Iris pigment epithelial cell (primary cell): ENCODE measurements around the gene PBRM1.

Experiments
- DNase-seq: peaks from one replicate; pipeline ENCODE4 v3.0.0-alpha.2; 2011; ENCODE audit warnings: low read depth

Gene PBRM1

DNA sequence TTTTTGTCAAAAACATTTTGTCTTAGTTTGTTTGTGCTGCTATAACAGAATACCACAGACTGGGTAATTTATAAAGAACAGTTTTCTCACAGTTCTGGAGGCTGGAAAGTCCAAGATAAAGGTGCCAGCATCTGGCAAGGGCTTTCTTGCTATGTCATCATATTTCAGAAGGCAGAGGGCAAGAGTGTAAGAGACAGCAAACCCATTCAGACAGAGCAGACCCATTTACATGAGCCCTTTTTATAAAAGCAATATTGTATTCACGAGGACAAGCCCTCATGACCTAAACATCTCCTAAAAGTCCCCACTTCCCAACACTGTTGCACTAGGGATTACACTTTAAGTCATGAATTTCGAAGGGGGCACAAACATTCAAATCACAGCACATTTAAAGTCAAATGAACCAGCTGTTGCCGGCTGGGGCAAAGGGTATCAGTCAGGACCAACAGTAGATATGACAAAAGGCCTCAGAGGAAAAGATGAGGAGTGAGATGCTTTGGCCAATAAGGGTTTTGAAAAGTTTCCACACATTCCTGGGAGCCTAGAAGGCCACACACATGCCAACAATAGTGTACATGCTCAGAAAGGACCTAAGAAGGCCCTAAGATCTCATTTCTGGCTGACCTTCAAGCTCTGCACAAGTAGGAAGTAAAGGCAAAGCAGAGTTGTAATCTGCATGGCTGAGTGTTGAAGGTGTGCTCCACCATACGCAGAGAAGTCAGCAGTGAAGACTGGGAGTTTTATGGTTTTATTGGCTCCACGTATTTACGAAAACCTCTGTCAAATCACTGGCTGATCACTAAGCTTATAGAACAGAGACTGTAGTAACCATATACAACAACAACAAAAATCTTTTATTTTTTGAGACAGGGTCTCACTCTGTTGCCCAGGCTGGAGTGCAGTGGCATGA lies 111.4 kb downstream of the PBRM1 start:
- no peak for DNase-seq

DNA sequence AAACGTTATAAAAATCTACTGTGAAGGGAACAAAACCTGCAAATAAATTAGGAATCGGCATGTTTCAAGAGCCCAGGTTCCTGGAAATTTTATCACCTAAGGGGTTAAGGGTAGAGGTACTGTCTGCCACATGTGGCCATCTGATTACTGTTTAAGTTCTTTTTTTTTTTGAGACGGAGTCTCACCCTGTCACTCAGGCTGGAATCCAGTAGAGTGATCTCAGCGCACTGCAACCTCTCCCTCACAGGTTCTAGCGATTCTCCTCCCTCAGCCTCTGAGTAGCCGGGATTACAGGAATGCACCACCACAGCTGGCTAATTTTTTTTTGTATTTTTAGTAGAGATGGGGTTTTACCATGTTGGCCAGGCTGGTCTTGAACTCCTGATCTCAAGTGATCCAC lies 113.5 kb downstream of the PBRM1 start:
- no peak for DNase-seq

DNA sequence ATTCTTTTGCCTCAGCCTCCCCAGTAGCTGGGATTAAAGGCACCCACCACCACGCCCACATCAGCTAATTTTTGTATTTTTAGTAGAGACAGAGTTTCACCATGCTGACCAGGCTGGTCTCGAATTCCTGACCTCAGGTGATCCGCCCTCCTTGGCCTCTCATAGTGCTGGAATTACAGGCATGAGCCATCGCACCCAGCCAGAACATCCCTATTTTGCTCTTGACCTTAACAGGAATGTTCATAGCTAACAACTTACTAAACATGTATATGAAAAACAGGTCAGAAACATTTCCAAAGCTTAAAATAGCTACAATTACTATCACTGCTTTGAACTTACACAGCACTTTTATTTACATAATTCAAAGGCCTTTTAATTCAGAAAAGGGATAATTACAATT lies 115.6 kb downstream of the PBRM1 start:
- peak; percentile 81 for DNase-seq

DNA sequence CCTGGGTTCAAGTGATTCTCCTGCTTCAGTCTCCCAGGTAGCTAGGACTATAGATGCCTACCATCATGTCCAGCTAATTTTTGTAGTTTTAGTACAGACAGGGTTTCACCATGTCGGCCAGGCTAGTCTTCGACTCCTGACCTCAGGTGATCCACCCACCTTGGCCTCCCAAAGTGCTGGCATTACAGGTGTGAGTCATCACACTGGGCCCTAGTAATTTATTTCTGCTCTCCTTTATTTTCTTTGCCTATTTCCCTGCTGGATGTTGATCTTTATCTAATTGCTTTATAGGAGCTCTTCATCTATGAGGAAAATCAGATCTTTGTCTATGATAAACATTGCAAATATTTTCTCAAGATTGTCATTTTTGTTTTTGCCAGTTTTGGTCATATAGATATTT lies 117.6 kb downstream of the PBRM1 start:
- no peak for DNase-seq

DNA sequence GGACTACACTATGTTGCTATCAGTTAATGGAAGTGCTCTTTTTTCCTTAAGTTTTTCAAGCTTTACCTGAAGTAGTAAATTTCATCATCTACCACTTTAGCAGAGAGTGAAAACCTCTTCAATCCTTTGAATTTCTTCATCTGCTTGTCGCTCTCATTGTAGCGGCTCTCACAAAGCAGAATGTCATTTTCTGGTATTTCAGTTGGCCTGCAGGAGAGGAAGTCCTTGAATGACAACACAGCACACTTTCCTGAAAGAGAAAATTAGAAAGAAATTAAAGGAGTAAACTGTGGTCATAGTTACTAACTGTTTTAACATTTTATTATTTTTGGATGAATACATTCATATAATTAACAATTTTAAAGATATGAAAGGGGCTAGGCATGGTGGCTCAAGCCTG lies 121.7 kb downstream of the PBRM1 start:
- DNase-seq, result no peak

- no peak for DNase-seq
These were observed 124.5 kb downstream of the PBRM1 start for GRCh38 chr3:52561028-52561747.

DNA sequence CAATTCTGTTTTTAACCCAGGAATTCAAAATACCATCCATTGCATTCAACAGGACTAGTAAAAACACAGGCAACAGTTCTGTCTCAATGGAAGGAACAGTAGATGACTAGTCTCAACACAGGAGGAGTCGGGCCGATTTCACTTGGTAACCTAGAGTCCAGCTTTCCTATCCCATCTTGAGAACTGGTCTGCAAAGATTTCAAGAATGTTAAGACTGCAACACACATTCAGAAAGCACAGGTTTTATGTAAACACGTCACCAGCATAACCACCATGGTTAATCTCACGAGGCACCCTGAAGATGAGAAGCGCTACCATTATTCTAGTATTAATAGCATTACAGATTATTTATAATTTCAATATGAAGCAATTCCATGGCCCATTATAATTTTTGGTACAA lies 127.3 kb downstream of the PBRM1 start:
- DNase-seq, result no peak

- no peak for DNase-seq
These were observed 128.4 kb downstream of the PBRM1 start for GRCh38 chr3:52557011-52557960.

- DNase-seq, result no peak
These were observed 130.7 kb downstream of the PBRM1 start for GRCh38 chr3:52555056-52555455.

- no peak for DNase-seq
These were observed 131.5 kb downstream of the PBRM1 start for GRCh38 chr3:52554026-52554755.

- DNase-seq, result peak; percentile 39
These were observed 133.6 kb downstream of the PBRM1 start for GRCh38 chr3:52552089-52552488.

DNA sequence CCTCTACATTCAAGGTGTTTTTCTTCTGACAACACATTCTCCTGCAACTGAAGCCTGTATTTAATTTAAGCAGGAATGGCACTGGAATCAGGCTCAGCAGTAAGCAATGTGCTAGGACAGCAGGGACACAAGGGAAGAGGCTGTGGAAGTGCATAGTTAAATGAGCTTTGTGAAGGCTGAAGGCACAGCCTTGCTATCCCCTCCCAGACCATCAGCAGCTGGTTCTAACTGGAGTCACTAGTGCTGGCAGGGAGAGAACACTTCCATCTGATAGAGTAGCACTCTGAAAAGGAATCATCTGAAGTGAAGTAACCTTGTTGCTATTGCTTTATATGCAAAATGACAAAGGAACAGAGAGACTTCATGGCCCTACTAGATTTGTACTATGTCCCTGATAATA lies 134.6 kb downstream of the PBRM1 start:
- no peak for DNase-seq

DNA sequence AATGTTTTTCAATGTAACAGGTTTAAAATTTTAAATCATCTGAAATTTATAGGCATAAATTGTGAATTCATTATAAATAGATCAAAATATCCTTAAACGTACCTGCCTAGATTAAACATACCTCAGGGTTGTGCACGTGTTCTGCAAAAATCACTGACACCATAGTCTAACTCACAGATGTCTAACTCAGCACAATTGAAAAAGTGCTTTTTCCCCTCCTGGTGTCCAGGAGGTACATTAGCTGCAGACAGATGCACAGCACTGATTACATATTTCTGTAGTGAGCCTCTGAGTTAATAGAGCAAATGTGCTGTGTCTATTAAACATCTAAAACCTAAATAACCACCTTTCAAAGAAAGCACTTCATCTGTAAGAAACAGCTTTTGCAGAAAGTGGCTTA lies 138.6 kb downstream of the PBRM1 start:
- no peak for DNase-seq

DNA sequence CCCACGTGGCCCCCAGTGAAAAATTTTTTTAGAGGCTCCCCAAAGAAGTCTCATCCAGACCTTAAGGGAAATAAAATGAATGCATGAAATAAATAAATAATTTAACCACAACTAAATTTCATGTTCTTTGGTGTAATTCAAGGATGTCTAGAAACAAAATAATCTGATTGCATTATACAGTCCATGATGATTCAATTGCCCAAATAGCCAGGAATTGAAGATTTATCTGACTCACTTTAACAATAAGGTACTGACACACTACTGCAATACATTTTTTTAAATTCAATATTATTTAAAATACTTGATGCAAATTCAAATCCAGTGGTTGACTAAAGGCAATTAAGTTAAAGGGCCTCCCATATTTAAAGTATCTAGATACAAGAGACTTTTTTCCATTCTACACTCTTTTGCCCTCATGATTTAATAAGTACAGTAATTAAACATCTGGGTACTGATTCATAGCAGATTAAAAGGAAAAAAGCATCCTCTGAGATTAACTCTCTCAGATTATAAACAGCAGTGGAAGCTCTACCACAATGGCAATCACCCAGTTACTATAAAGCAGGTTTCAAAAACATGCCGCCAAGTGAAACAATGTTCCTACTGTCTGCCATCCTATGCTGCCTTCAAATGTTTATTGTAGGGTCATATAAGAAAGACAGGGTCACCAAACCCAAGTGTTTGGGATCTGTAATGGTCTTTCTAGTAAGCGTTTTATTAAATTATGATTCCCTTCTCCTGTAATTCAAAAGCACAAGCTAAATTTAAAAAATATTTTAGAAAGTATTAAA lies 139.4 kb downstream of the PBRM1 start:
- DNase-seq, result no peak

- no peak for DNase-seq
These were observed 140.8 kb downstream of the PBRM1 start for GRCh38 chr3:52544937-52545336.

- no peak for DNase-seq
These were observed 144.7 kb downstream of the PBRM1 start for GRCh38 chr3:52541050-52541449.

GRCh38 chr3:52539010-52539653 lies 146.6 kb downstream of the PBRM1 start:
- peak; percentile 46 for DNase-seq

- no peak for DNase-seq
These were observed 147.8 kb downstream of the PBRM1 start for GRCh38 chr3:52537726-52538421.

- no peak for DNase-seq
These were observed 148.5 kb downstream of the PBRM1 start for GRCh38 chr3:52537165-52537620.
